ENCODE measurements around the gene PRR19.

- TF ChIP-seq CTCF (IDR thresholded peaks at IDR 0.05 in 2 of 3, conservative IDR thresholded peaks at IDR 0.05 in 1 of 3; ENCODE audit: borderline replicate concordance in 1 of 3, insufficient read depth in 1 of 3, low read depth in 2 of 3, low read length in 2 of 3) = no peak
- TF ChIP-seq ZBTB33 (IDR thresholded peaks at IDR 0.05; ENCODE audit: extremely low read depth, insufficient replicate concordance, low read length) = no peak
- TF ChIP-seq REST (IDR thresholded peaks at IDR 0.05; ENCODE audit: low read depth) = no peak
These were observed 4.9 kb upstream of the PRR19 start for GRCh38 chr19:42297039-42297438.

Data from HCT116 (cell line).